Stomach (tissue), 4 donors: ENCODE data around the gene TMEM40.

Experiments
- CTCF ChIP-seq, 7 experiments: fragments of 450-650 bp in 4 of 7; fragments of 200-600 bp in 3 of 7; sonication (generic) in 3 of 7; IDR thresholded peaks; one replicate each; pipeline ENCODE4 v1.5.1; 2016 to 2019; ENCODE audit warnings: antibody characterized with exemption in 7 of 7, control low read depth in 2 of 7, mild to moderate bottlenecking in 1 of 7
- EP300 ChIP-seq: sonication (generic); formaldehyde crosslinking; IDR thresholded peaks from one replicate; pipeline ENCODE4 v1.6.1; 2017; ENCODE audit warnings: antibody characterized with exemption
- POLR2A ChIP-seq, 4 donors: fragments of 450-650 bp; IDR thresholded peaks; one replicate each; pipeline ENCODE4 v1.6.1; 2016; ENCODE audit warnings: antibody characterized with exemption in 4 of 4, control low read depth in 2 of 4, mild to moderate bottlenecking in 1 of 4, moderate library complexity in 1 of 4
- POLR2AphosphoS5 ChIP-seq, 3 donors: sonication (generic); formaldehyde crosslinking; IDR thresholded peaks; one replicate each; pipeline ENCODE4 v1.6.1; 2016; ENCODE audit warnings: antibody characterized with exemption in 3 of 3

DNA sequence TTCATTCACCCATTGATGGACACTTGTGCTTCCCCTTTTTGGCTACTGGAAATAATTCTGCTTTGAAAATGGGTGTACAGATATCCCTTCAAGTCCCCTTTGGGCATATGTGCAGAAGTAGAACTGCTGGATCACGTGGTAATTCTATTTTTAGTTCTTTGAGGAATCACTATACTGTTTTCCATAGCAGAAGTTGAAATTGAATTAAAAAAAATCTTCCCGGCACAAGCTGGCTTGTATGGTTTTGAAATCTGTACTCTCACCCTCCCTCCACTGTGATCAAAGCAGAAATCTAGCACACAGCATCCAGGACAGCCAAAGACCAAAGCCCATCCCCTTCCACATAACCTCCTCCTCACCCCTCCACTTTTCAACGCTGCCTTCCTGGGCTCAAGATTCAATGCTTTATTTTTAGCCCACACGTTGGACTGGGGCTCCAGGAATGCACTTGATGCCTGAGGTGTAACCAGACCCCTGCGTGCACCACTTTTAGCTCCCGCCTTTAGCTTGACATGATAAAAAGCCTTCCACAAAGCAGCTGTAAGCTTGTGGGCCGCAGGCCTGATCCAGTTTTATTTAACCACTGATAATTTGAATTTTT, 29.9 kb downstream of the TMEM40 start:
- no peak for TF ChIP-seq CTCF (IDR thresholded peaks at IDR 0.05)
- no peak for TF ChIP-seq POLR2A (IDR thresholded peaks at IDR 0.05)
- no peak for TF ChIP-seq POLR2AphosphoS5 (IDR thresholded peaks at IDR 0.05)
- TF ChIP-seq EP300, result no peak
